Measurements from ENCODE around the gene GNL3L. TPM values are rescaled to one million over a fixed set of nuclear protein-coding genes. Genes with fewer than 3 reads are reported as not detected.
"Not testable (repeated sequence)": the region's sequence is repeated elsewhere in the genome, so short reads cannot be mapped to it uniquely, and the experiment has no call there.

The GNL3L gene
- total RNA-seq, 1 donor from 2014 or later = 41.3 TPM

- DNase-seq (ENCODE audit: low spot score in 2 of 2, unreplicated experiment in 2 of 2) = no peak
- peaks cover 38% of the 10 kb centered on the region for H3K9me3 Mint-ChIP-seq
- H3K4me1 Mint-ChIP-seq = no peaks in the 10 kb centered on the region
- H3K36me3 Mint-ChIP-seq = peaks cover 33% of the 10 kb centered on the region
- H3K27me3 Mint-ChIP-seq (ENCODE audit: low read depth) = no peaks in the 10 kb centered on the region
- TF ChIP-seq, protein P1, sequence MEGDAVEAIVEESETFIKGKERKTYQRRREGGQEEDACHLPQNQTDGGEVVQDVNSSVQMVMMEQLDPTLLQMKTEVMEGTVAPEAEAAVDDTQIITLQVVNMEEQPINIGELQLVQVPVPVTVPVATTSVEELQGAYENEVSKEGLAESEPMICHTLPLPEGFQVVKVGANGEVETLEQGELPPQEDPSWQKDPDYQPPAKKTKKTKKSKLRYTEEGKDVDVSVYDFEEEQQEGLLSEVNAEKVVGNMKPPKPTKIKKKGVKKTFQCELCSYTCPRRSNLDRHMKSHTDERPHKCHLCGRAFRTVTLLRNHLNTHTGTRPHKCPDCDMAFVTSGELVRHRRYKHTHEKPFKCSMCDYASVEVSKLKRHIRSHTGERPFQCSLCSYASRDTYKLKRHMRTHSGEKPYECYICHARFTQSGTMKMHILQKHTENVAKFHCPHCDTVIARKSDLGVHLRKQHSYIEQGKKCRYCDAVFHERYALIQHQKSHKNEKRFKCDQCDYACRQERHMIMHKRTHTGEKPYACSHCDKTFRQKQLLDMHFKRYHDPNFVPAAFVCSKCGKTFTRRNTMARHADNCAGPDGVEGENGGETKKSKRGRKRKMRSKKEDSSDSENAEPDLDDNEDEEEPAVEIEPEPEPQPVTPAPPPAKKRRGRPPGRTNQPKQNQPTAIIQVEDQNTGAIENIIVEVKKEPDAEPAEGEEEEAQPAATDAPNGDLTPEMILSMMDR (IDR thresholded peaks at IDR 0.05; ENCODE audit: unreplicated experiment) = no peak
- H3K27ac Mint-ChIP-seq = no peak overlapping the region
- H3K4me3 Mint-ChIP-seq = no peak overlapping the region
Measured at GRCh38 chrX:54570332-54570731, 40.3 kb downstream of the GNL3L start.

GRCh38 chrX:54572641-54573040 lies 42.6 kb downstream of the GNL3L start:
- not testable (repeated sequence) for H3K27ac Mint-ChIP-seq; H3K4me3 Mint-ChIP-seq; DNase-seq (ENCODE audit: low spot score in 2 of 2, unreplicated experiment in 2 of 2); H3K27me3 Mint-ChIP-seq (ENCODE audit: low read depth); H3K4me1 Mint-ChIP-seq
- peaks cover 37% of the 10 kb centered on the region for H3K36me3 Mint-ChIP-seq
- peaks cover 44% of the 10 kb centered on the region for H3K9me3 Mint-ChIP-seq

GRCh38 chrX:54597728-54598127 lies 67.7 kb downstream of the GNL3L start:
- TF ChIP-seq, protein P1 (IDR thresholded peaks at IDR 0.05; ENCODE audit: unreplicated experiment) = no peak
- H3K9me3 Mint-ChIP-seq = peaks cover 54% of the 10 kb centered on the region
- no peaks in the 10 kb centered on the region for H3K27me3 Mint-ChIP-seq (ENCODE audit: low read depth)
- no peak for DNase-seq (ENCODE audit: low spot score in 2 of 2, unreplicated experiment in 2 of 2)
- H3K4me1 Mint-ChIP-seq = peaks cover 5% of the 10 kb centered on the region
- no peak overlapping the region for H3K4me3 Mint-ChIP-seq
- peaks cover 2% of the 10 kb centered on the region for H3K36me3 Mint-ChIP-seq
- no peak overlapping the region for H3K27ac Mint-ChIP-seq

DNA sequence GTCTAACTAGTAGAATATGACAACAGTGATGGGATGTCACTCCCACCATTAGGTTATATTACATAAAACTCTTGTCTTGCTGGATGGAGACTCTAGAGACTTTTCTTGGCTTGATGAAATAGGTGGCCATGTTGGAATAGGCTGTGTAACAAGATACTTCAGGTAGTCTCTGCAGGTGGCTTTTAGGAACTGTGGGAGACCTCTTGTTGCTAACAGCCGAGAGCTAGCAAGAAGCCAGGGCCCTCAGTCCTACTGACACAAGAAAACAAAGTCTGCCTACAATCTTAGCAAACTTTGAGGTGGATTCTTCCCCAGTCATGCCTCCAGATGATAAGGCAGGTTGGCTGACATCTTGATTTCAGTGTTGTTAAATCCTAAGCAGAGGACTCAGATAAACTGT lies 72.5 kb downstream of the GNL3L start:
- Mint-ChIP-seq H3K4me3 (no peak overlapping the region), H3K36me3 (no peaks in the 10 kb centered on the region), H3K4me1 (peaks cover 3% of the 10 kb centered on the region), H3K9me3 (peaks cover 48% of the 10 kb centered on the region), H3K27ac (no peak overlapping the region), H3K27me3 (ENCODE audit: low read depth) (no peaks in the 10 kb centered on the region)
- DNase-seq (ENCODE audit: low spot score in 2 of 2, unreplicated experiment in 2 of 2) = no peak
- TF ChIP-seq, protein P1 (IDR thresholded peaks at IDR 0.05; ENCODE audit: unreplicated experiment) = no peak

Other genes with a start within 250 kb of the GNL3L start
- gene WNK3, start 172.2 kb upstream of the GNL3L start, total RNA-seq = 15.8 to 17.2 TPM (median 15.9 TPM) in 3 replicates
- gene TSR2, start 89.8 kb upstream of the GNL3L start, total RNA-seq = 25.1 to 28.4 TPM (median 26.5 TPM) in 3 replicates
- 38.4 to 39.9 TPM (median 39.1 TPM) in 3 replicates for gene FGD1, start 34.0 kb upstream of the GNL3L start, total RNA-seq

Measured in mesothelial cell of epicardium (in vitro differentiated cells).